Prostate gland (tissue), 2 donors: Measurements from ENCODE around the gene DBN1. TPM values are rescaled to one million over a fixed set of nuclear protein-coding genes. Genes with fewer than 3 reads are reported as not detected.
"Not testable (repeated sequence)": the region's sequence is repeated elsewhere in the genome, so short reads cannot be mapped to it uniquely, and the experiment has no call there.

Source experiments
- DNase-seq: peaks from one replicate; pipeline ENCODE4 v3.0.0-alpha.2; 2019; ENCODE audit warnings: low spot score
- H3K27ac ChIP-seq, 2 donors: fragments of 200-600 bp; sonication (generic); 2 replicates each; pipeline ENCODE4 v1.5.1; 2017 to 2019
- H3K27me3 ChIP-seq: fragments of 200-600 bp; sonication (generic); replicated peaks from 2 replicates; pipeline ENCODE4 v1.5.1; 2019; ENCODE audit not compliant: insufficient read depth
- H3K36me3 ChIP-seq, 2 donors: fragments of 200-600 bp; sonication (generic); 1 replicate in 1 of 2; 2 replicates in 1 of 2; pipeline versions ENCODE4 v1.5.1 to v1.8.1; 2017 to 2019
- H3K4me1 ChIP-seq: fragments of 200-600 bp; sonication (generic); replicated peaks from 2 replicates; pipeline ENCODE4 v1.5.1; 2019
- H3K4me3 ChIP-seq, 2 donors: fragments of 200-600 bp; sonication (generic); 2 replicates each; pipeline ENCODE4 v1.5.1; 2017 to 2019
- H3K9me3 ChIP-seq: fragments of 200-600 bp; sonication (generic); 2 replicates; pipeline ENCODE4 v1.5.1; 2017
- CTCF ChIP-seq, 4 experiments: fragments of 200-600 bp in 2 of 4; fragments of 450-650 bp in 2 of 4; sonication (generic) in 2 of 4; IDR thresholded peaks; 1 replicate in 3 of 4; 2 replicates in 1 of 4; pipeline ENCODE4 v1.5.1; 2016 to 2019; ENCODE audit warnings: antibody characterized with exemption in 4 of 4, mild to moderate bottlenecking in 2 of 4, moderate library complexity in 2 of 4
- POLR2A ChIP-seq: fragments of 450-650 bp; IDR thresholded peaks from one replicate; pipeline ENCODE4 v1.6.1; 2016; ENCODE audit warnings: antibody characterized with exemption, mild to moderate bottlenecking
- POLR2AphosphoS5 ChIP-seq: sonication (generic); formaldehyde crosslinking; IDR thresholded peaks from one replicate; pipeline ENCODE4 v1.6.1; 2017; ENCODE audit warnings: antibody characterized with exemption
- WGBS: methylation state at CpG from one replicate; pipeline ENCODE4 v1.1.5; 2018; 5-methylcytosine and 5-hydroxymethylcytosine counted together
- intact Hi-C: fragments of 100-400 bp; cut with DNase I; formaldehyde crosslinking; loops from one replicate; pipeline ENCODE4 v1.14.2; 2022
- total RNA-seq, 2 donors: library from RNA; depleted of rRNA; stranded (reverse); fragments of >200 nt; gene quantifications; one replicate each; pipeline ENCODE4 v1.1.0, GENCODE V29; 2016

Gene DBN1
- total RNA-seq, 2 donors from 2014 or later = 33.1 to 65.1 TPM

GRCh38 chr5:177425801-177426565 is 47.5 kb downstream of the DBN1 start:
- TF ChIP-seq POLR2A (peak; percentile 85), CTCF (IDR thresholded peaks at IDR 0.05) (peak in 1 of 4 experiments; percentile 1), POLR2AphosphoS5 (peak; percentile 89)
- H3K9me3 ChIP-seq = no peaks in the 10 kb centered on the region
- H3K36me3 ChIP-seq = no peaks in the 10 kb centered on the region
- WGBS = under 1% methylated on average over 52 of the region's 52 CpGs
- peak overlapping the region; percentile 31 to 56 for H3K4me3 ChIP-seq
- H3K27ac ChIP-seq = peak overlapping the region; percentile 92 to 94
- intact Hi-C loops = no loop called here
- peaks cover 3% of the 10 kb centered on the region for H3K4me1 ChIP-seq
- peak; percentile 100 for DNase-seq
- no peaks in the 10 kb centered on the region for H3K27me3 ChIP-seq

GRCh38 chr5:177425196-177425800 is 48.1 kb downstream of the DBN1 start:
- Histone ChIP-seq H3K4me3 (peak overlapping the region; percentile 31 to 56), H3K4me1 (peaks cover 3% of the 10 kb centered on the region), H3K27ac (peak overlapping the region; percentile 92 to 94), H3K27me3 (no peaks in the 10 kb centered on the region), H3K36me3 (no peaks in the 10 kb centered on the region), H3K9me3 (no peaks in the 10 kb centered on the region)
- peak; percentile 31 for DNase-seq
- TF ChIP-seq POLR2AphosphoS5 (no peak), POLR2A (no peak), CTCF (IDR thresholded peaks at IDR 0.05) (no peak)
- intact Hi-C loops = no loop called here
- WGBS = 41% methylated on average over 13 of the region's 13 CpGs

GRCh38 chr5:177423671-177424070 is 49.8 kb downstream of the DBN1 start:
- Histone ChIP-seq H3K27ac (no peak overlapping the region), H3K9me3 (no peaks in the 10 kb centered on the region), H3K36me3 (no peaks in the 10 kb centered on the region), H3K27me3 (no peaks in the 10 kb centered on the region), H3K4me3 (no peak overlapping the region), H3K4me1 (peaks cover 3% of the 10 kb centered on the region)
- no peak for TF ChIP-seq CTCF (IDR thresholded peaks at IDR 0.05)
- no peak for TF ChIP-seq POLR2AphosphoS5
- no peak for TF ChIP-seq POLR2A
- intact Hi-C loops = no loop called here
- no peak for DNase-seq
- 91% methylated on average over 2 of the region's 2 CpGs for WGBS

GRCh38 chr5:177421062-177421798 is 52.2 kb downstream of the DBN1 start:
- intact Hi-C loops = no loop called here
- H3K4me1 ChIP-seq = no peaks in the 10 kb centered on the region

GRCh38 chr5:177420472-177420871 is 53.0 kb downstream of the DBN1 start:
- H3K9me3 ChIP-seq, H3K4me3 ChIP-seq, H3K27ac ChIP-seq, H3K27me3 ChIP-seq, intact Hi-C loops, H3K4me1 ChIP-seq, DNase-seq, H3K36me3 ChIP-seq: not testable (repeated sequence)
- 75% methylated on average over 7 of the region's 7 CpGs for WGBS

More at GRCh38 chr5:177421062-177421798, 52.2 kb downstream of the DBN1 start:
- no peaks in the 10 kb centered on the region for H3K9me3 ChIP-seq
- no peaks in the 10 kb centered on the region for H3K36me3 ChIP-seq
- no peak overlapping the region for H3K4me3 ChIP-seq
- TF ChIP-seq POLR2A = no peak
- no peak for TF ChIP-seq POLR2AphosphoS5
- TF ChIP-seq CTCF (IDR thresholded peaks at IDR 0.05) = no peak
- DNase-seq = no peak
- 81% methylated on average over 6 of the region's 6 CpGs for WGBS
- no peaks in the 10 kb centered on the region for H3K27me3 ChIP-seq
- no peak overlapping the region for H3K27ac ChIP-seq
